ENCODE data around the gene SUGCT.

The SUGCT gene

DNA sequence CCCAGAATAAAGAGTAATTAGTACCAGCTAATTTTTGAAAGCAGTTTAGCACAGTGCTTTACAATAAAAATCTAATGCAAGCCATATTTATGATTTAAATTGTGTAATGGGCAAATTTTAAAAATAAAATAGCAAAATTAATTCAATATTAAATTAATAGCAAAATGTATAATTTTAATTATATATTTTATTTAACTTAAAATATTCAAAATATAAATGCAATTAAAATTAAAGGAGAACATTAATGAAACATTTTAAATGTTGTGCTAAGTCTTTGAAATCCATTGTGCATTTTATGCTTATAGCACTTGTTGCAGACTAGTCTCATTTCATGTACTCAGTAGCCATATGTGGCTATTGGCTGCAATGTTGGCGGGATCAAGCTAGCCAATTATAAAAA, 367.6 kb downstream of the SUGCT start:
- DNase-seq (ENCODE audit: low read depth), result no peak
- no peak overlapping the region for H3K4me3 ChIP-seq (ENCODE audit: low read depth, low read length)
- TF ChIP-seq, protein P1, sequence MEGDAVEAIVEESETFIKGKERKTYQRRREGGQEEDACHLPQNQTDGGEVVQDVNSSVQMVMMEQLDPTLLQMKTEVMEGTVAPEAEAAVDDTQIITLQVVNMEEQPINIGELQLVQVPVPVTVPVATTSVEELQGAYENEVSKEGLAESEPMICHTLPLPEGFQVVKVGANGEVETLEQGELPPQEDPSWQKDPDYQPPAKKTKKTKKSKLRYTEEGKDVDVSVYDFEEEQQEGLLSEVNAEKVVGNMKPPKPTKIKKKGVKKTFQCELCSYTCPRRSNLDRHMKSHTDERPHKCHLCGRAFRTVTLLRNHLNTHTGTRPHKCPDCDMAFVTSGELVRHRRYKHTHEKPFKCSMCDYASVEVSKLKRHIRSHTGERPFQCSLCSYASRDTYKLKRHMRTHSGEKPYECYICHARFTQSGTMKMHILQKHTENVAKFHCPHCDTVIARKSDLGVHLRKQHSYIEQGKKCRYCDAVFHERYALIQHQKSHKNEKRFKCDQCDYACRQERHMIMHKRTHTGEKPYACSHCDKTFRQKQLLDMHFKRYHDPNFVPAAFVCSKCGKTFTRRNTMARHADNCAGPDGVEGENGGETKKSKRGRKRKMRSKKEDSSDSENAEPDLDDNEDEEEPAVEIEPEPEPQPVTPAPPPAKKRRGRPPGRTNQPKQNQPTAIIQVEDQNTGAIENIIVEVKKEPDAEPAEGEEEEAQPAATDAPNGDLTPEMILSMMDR (IDR thresholded peaks at IDR 0.05; ENCODE audit: control insufficient read depth, extremely low read depth, insufficient read depth), result no peak

DNA sequence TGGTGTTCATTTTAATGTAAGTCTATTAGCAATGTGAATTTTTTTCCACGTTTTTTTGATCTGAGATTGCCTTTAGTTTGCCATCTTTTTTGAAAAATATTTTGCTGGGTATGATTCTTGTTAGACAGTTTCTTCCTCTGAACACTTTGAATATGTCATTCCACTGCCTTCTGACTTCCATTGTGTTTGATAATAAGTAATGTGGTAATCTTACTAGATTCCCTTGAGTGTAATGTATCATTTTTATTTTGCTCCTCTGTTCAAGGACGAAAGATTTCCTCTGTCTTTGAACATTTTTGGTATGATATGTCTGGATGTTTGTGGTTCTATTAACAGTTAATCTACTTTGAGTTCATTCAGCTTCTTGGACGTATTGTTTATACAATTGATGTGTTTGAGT, 371.4 kb downstream of the SUGCT start:
- DNase-seq (ENCODE audit: low read depth), result no peak
- H3K4me3 ChIP-seq (ENCODE audit: low read depth, low read length), result no peak overlapping the region
- TF ChIP-seq, protein P1 (IDR thresholded peaks at IDR 0.05; ENCODE audit: control insufficient read depth, extremely low read depth, insufficient read depth), result no peak

DNA sequence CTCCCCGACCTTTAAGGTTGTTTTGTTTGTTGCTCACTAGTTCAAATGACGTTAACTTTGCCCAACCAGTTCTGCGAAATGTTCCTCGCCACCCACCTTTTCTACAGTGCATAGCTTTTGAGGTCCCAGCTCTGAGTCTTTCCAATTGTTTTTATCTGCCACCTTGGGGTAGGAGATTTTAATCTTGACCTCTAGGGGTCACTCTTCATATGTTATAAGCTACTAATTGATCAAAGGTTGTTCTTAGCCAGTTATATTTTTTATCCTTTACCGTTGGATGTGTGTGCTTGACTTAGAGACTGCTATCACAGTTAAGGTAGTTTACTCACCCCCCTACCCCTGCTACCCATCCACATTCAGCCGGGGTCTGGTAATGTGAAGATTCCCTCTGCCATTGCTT, 372.4 kb downstream of the SUGCT start:
- TF ChIP-seq, protein P1 (IDR thresholded peaks at IDR 0.05; ENCODE audit: control insufficient read depth, extremely low read depth, insufficient read depth), result peak; percentile 59
- DNase-seq (ENCODE audit: low read depth), result peak; percentile 8
- H3K4me3 ChIP-seq (ENCODE audit: low read depth, low read length), result no peak overlapping the region

DNA sequence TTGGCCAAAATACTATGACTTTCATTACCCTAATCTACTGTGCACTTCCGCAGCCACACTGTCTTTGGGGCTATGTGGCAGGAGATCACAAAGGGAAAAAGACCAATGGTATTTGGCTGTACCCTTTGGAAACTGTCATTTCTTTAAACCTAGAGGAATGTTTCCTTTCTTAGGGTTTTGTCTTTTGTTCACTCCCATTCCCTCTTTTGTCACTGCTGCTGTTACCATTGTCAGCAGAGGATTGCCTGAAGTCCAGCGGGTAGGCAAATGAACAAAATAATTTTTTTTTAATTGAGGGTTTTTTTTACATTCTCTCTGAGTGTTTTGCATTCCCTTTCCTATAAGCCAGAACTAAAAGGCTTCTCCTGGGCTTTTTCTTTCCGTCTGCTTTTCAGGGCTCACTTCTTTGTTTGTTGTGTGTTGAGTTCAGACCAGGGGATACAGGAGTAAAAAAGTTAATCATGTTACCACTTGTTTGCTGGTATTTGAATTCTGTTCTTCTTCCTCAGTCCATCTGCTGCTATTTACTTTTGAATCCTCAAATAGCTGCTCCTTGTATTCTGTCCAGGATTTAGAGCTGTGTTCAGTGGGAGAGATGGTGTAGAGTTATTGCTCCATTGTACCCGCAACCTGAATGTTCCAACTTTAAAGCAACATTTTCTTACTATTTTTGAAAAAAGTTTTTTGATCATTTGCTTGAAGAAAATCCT, 374.6 kb downstream of the SUGCT start:
- H3K4me3 ChIP-seq (ENCODE audit: low read depth, low read length), result no peak overlapping the region
- DNase-seq (ENCODE audit: low read depth), result no peak
- TF ChIP-seq, protein P1 (IDR thresholded peaks at IDR 0.05; ENCODE audit: control insufficient read depth, extremely low read depth, insufficient read depth), result no peak

DNA sequence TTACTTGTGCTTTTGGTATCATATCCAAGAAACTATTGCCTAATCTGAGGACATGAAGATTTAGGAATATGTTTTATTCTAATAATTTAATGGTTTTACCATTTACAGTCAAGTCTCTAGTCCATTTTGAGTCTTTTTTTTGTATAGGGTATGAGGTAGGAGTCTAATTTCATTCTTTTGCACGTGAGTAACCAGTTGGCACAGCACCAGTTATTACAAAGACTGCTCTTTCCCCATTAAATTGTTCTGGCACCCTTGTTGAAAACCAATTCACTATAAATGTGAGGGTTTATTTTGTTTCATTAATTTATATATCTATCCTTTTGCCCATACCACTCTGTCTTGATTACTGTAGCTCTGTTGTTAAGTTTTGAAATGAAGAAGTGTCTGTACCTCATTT, 381.6 kb downstream of the SUGCT start:
- TF ChIP-seq, protein P1 (IDR thresholded peaks at IDR 0.05; ENCODE audit: control insufficient read depth, extremely low read depth, insufficient read depth), result no peak
- no peak for DNase-seq (ENCODE audit: low read depth)
- no peak overlapping the region for H3K4me3 ChIP-seq (ENCODE audit: low read depth, low read length)

DNA sequence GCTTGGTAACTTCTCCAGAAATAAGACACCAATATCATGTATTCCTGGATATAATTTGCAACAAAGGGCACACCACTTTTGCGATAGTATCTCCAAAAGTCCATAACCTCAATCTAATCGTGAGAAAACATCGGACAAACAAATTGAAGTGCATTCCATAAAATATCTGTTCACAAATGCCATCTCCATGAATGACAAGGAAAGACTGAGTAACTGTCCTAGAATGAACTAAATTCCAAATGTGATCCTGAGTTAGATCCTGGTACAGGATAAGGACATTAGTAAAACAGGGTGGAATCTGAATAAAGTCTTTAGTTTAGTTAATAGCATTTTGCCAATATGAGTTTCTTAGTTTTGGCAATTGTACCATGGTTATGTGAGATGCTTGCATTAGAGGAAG, 384.2 kb downstream of the SUGCT start:
- H3K4me3 ChIP-seq (ENCODE audit: low read depth, low read length), result no peak overlapping the region
- DNase-seq (ENCODE audit: low read depth), result no peak
- TF ChIP-seq, protein P1 (IDR thresholded peaks at IDR 0.05; ENCODE audit: control insufficient read depth, extremely low read depth, insufficient read depth), result no peak

All from LNCaP clone FGC (cell line).